Cardiac fibroblast (primary cell): ENCODE data around the gene TECR.
A peak's percentile ranks its signal among the peaks of the same experiment; 100 is the strongest.

ENCODE experiments used
- DNase-seq, 2 donors: peaks; one replicate each; pipeline versions ENCODE4 v3.0.0 to v3.0.0-alpha.2; 2010; ENCODE audit warnings: low read depth in 2 of 2
- H3K4me3 ChIP-seq, 2 donors: replicated peaks in 1 of 2; 1 replicate in 1 of 2; 2 replicates in 1 of 2; pipeline ENCODE4 v1.5.1; 2011; ENCODE audit warnings: low read depth in 2 of 2, low read length in 2 of 2, mild to moderate bottlenecking in 2 of 2, moderate library complexity in 1 of 2
- CTCF ChIP-seq: IDR thresholded peaks from one replicate; pipeline ENCODE4 v1.5.1; 2011; ENCODE audit warnings: low read depth, mild to moderate bottlenecking, low read length, inconsistent platforms

TECR gene

GRCh38 chr19:14556662-14557188 is 27.3 kb downstream of the TECR start:
- H3K4me3 ChIP-seq: peak overlapping the region in 1 of 2 donors; percentile 30
- TF ChIP-seq CTCF: peak; percentile 99
- DNase-seq: peak; percentile 87 to 88

GRCh38 chr19:14558370-14559066 is 29.1 kb downstream of the TECR start:
- no peak overlapping the region for H3K4me3 ChIP-seq
- no peak for DNase-seq
- no peak for TF ChIP-seq CTCF

- H3K4me3 ChIP-seq: no peak overlapping the region
- DNase-seq: no peak
- no peak for TF ChIP-seq CTCF
These were observed 30.8 kb downstream of the TECR start for GRCh38 chr19:14559916-14560775.

GRCh38 chr19:14560776-14561108 is 31.3 kb downstream of the TECR start:
- no peak overlapping the region for H3K4me3 ChIP-seq
- TF ChIP-seq CTCF: no peak
- no peak for DNase-seq

GRCh38 chr19:14561249-14561648 is 31.9 kb downstream of the TECR start:
- no peak for TF ChIP-seq CTCF
- no peak overlapping the region for H3K4me3 ChIP-seq
- DNase-seq: no peak

- peak; percentile 26 to 37 for DNase-seq
- no peak overlapping the region for H3K4me3 ChIP-seq
- no peak for TF ChIP-seq CTCF
These were observed 32.5 kb downstream of the TECR start for GRCh38 chr19:14561847-14562351.
